Sigmoid colon (tissue), 4 donors: ENCODE results near the gene VMA21.
A peak's percentile ranks its signal among the peaks of the same experiment; 100 is the strongest.

Experiments
- CTCF ChIP-seq, 4 experiments: fragments of 450-650 bp in 3 of 4; fragments of 200-600 bp in 1 of 4; IDR thresholded peaks; one replicate each; pipeline ENCODE4 v1.5.1; 2016 to 2019; ENCODE audit warnings: antibody characterized with exemption in 4 of 4, mild to moderate bottlenecking in 3 of 4, moderate library complexity in 2 of 4
- EP300 ChIP-seq, 4 donors: sonication (generic); formaldehyde crosslinking; IDR thresholded peaks; one replicate each; pipeline ENCODE4 v1.6.1; 2017; ENCODE audit warnings: antibody characterized with exemption in 4 of 4
- POLR2A ChIP-seq, 2 donors: fragments of 450-650 bp; IDR thresholded peaks; one replicate each; pipeline ENCODE4 v1.6.1; 2016; ENCODE audit warnings: antibody characterized with exemption in 2 of 2, mild to moderate bottlenecking in 2 of 2, moderate library complexity in 2 of 2
- POLR2AphosphoS5 ChIP-seq, 4 donors: sonication (generic); formaldehyde crosslinking; IDR thresholded peaks; one replicate each; pipeline ENCODE4 v1.6.1; 2017; ENCODE audit warnings: antibody characterized with exemption in 4 of 4

- TF ChIP-seq CTCF (IDR thresholded peaks at IDR 0.05) (no peak), POLR2A (IDR thresholded peaks at IDR 0.05) (no peak), POLR2AphosphoS5 (IDR thresholded peaks at IDR 0.05) (peak in 3 of 4 donors; percentile 40 to 59 (median 53)), EP300 (IDR thresholded peaks at IDR 0.05) (no peak)
Observed at GRCh38 chrX:151402719-151403390, 5.8 kb downstream of the VMA21 start.
